K562 (cell line): ENCODE measurements around the gene P2RX5. TPM values are rescaled to one million over a fixed set of nuclear protein-coding genes. Genes with fewer than 3 reads are reported as not detected.

Source experiments
- ATAC-seq: fragments of 200-7000 bp; cut with Tn5 transposase; 3 replicates; pipeline ENCODE4 v1.9.1; 2020; ENCODE audit warnings: moderate library complexity
- BruUV-seq: library from RNA; stranded (reverse); fragments of 400-500 nt; replicated peaks from 2 replicates; lab custom pipeline; 2021; lab: Mats Ljungman, UMichigan
- CTCF ChIA-PET: fragments of 300-600 bp; formaldehyde crosslinking; extraction: SDS; loops from one replicate; lab custom pipeline; 2021; ENCODE audit warnings: low intra/inter-chr PET ratio; lab: Yijun Ruan, JAX
- POLR2A ChIA-PET: fragments of 300-600, 350-650 bp; sonication (Branson Sonifier 250); formaldehyde crosslinking; extraction: SDS; loops from one replicate; lab custom pipeline; 2021; ENCODE audit warnings: antibody characterized with exemption, inconsistent platforms; lab: Yijun Ruan, JAX
- DNase-seq, 4 experiments: peaks; one replicate each; pipeline versions ENCODE4 v3.0.0 to v3.0.0-alpha.2; 2011 to 2018; ENCODE audit warnings: low spot score in 3 of 4, mixed read lengths in 3 of 4; ENCODE audit errors: extremely low read depth in 1 of 4
- FAIRE-seq: peaks from 2 replicates; lab custom pipeline; 2011; peaks lifted over from hg19 to GRCh38; lab: Jason Lieb, UNC
- H2AFZ ChIP-seq: 2 replicates; pipeline ENCODE4 v1.6.0; 2011; ENCODE audit warnings: low read depth, low read length, control low read depth, inconsistent platforms
- H3K27ac ChIP-seq: fragments of 200-600 bp; 3 replicates; pipeline ENCODE4 v1.8.0; 2011; ENCODE audit warnings: low read depth, mild to moderate bottlenecking, control low read depth, inconsistent platforms, low read length, moderate library complexity, mixed read lengths; ENCODE audit errors: extremely low read depth
- H3K27me3 ChIP-seq, 2 experiments: fragments of 300-600 bp in 1 of 2; 2 replicates in 1 of 2; 3 replicates in 1 of 2; pipeline versions ENCODE4 v1.6.0 to v1.8.0; 2011; ENCODE audit warnings: inconsistent platforms in 2 of 2, low read length in 2 of 2, mild to moderate bottlenecking in 1 of 2, mixed read lengths in 1 of 2, moderate library complexity in 1 of 2; ENCODE audit not compliant: control insufficient read depth in 2 of 2, insufficient read depth in 2 of 2
- H3K36me3 ChIP-seq: fragments of 300-600 bp; 3 replicates; pipeline ENCODE4 v1.8.0; 2011; ENCODE audit warnings: mild to moderate bottlenecking, low read length, inconsistent platforms; ENCODE audit not compliant: control insufficient read depth, insufficient read depth
- H3K4me1 ChIP-seq, 2 experiments: fragments of 200-600 bp in 1 of 2; replicated peaks in 1 of 2; 2 replicates in 1 of 2; 3 replicates in 1 of 2; pipeline versions ENCODE4 v1.5.1 to v1.8.0; 2011; ENCODE audit warnings: inconsistent platforms in 2 of 2, low read length in 2 of 2, mild to moderate bottlenecking in 1 of 2, mixed read lengths in 1 of 2, moderate library complexity in 1 of 2; ENCODE audit not compliant: control insufficient read depth in 2 of 2, insufficient read depth in 2 of 2
- H3K4me2 ChIP-seq: 2 replicates; pipeline ENCODE4 v1.6.1; 2011; ENCODE audit warnings: low read length, control low read depth, inconsistent platforms, mixed read lengths; ENCODE audit not compliant: insufficient read depth
- H3K4me3 ChIP-seq: fragments of 200-600 bp; sonication (generic), shearing (Covaris generic); 2 replicates; pipeline ENCODE4 v1.5.1; 2016; ENCODE audit warnings: control low read depth, inconsistent platforms
- H3K79me2 ChIP-seq: fragments of 200-600 bp; 3 replicates; pipeline ENCODE4 v1.8.0; 2011; ENCODE audit warnings: low read length, inconsistent platforms; ENCODE audit not compliant: control insufficient read depth, insufficient read depth
- H3K9ac ChIP-seq, 2 experiments: 2 replicates each; pipeline versions ENCODE4 v1.6.0 to v1.6.1; 2011; ENCODE audit warnings: low read depth in 2 of 2, low read length in 2 of 2, control low read depth in 1 of 2, inconsistent platforms in 1 of 2, mild to moderate bottlenecking in 1 of 2, mixed read lengths in 1 of 2; ENCODE audit not compliant: insufficient read depth in 1 of 2
- H3K9me1 ChIP-seq: one replicate; pipeline ENCODE4 v1.6.0; 2011; ENCODE audit warnings: inconsistent platforms, mild to moderate bottlenecking, low read length, moderate library complexity; ENCODE audit not compliant: control insufficient read depth, insufficient read depth
- H3K9me3 ChIP-seq: replicated peaks from 2 replicates; pipeline ENCODE4 v1.5.1; 2011; ENCODE audit warnings: low read depth, low read length, inconsistent platforms; ENCODE audit not compliant: control insufficient read depth, insufficient read depth
- H4K20me1 ChIP-seq: replicated peaks from 2 replicates; pipeline ENCODE4 v1.6.1; 2011; ENCODE audit warnings: low read length, inconsistent platforms, mixed read lengths; ENCODE audit not compliant: control insufficient read depth, insufficient read depth
- CSDE1 ChIP-seq, 2 experiments: fragments of 450-650 bp; IDR thresholded peaks; 2 replicates each; pipeline ENCODE4 v1.6.1; 2016; ENCODE audit warnings: mild to moderate bottlenecking in 1 of 2
- ETV1 ChIP-seq: fragments of 450-650 bp; conservative IDR thresholded peaks from 2 replicates; pipeline ENCODE4 v1.6.1; 2016; ENCODE audit warnings: missing genetic modification characterization, control low read depth, low read depth, missing compliant biosample characterization
- FIP1L1 ChIP-seq: fragments of 200-400 bp; formaldehyde crosslinking; IDR thresholded peaks from 2 replicates; pipeline ENCODE4 v1.6.1; 2018; ENCODE audit warnings: mild to moderate bottlenecking, low read depth, low read length; ENCODE audit not compliant: poor library complexity, severe bottlenecking
- FOXP4 ChIP-seq: sonication (generic); formaldehyde crosslinking; IDR thresholded peaks from 2 replicates; pipeline ENCODE4 v1.8.0; 2022; ENCODE audit warnings: mild to moderate bottlenecking, missing genetic modification reagents, borderline replicate concordance
- GTF2E2 ChIP-seq: fragments of 200-800 bp; sonication (Bioruptor generic); IDR thresholded peaks from 2 replicates; pipeline ENCODE4 v1.6.1; 2016; ENCODE audit warnings: missing genetic modification characterization, missing compliant biosample characterization
- MCM5 ChIP-seq: fragments of 450-650 bp; IDR thresholded peaks from 2 replicates; pipeline ENCODE4 v1.6.1; 2016; ENCODE audit warnings: low read depth
- MCM7 ChIP-seq, 2 experiments: fragments of 450-650 bp; IDR thresholded peaks; 2 replicates each; pipeline ENCODE4 v1.6.1; 2016 to 2018
- POLR2AphosphoS2 ChIP-seq: IDR thresholded peaks from 2 replicates; pipeline ENCODE4 v1.6.1; 2012; ENCODE audit warnings: low read length, improper control_type of control experiment
- POU5F1 ChIP-seq: fragments of 150-350 bp; IDR thresholded peaks from 2 replicates; pipeline ENCODE4 v1.6.1; 2014; ENCODE audit warnings: borderline replicate concordance, low read length, low read depth, mild to moderate bottlenecking; ENCODE audit not compliant: partially characterized antibody
- RBM22 ChIP-seq: fragments of 200-400 bp; formaldehyde crosslinking; IDR thresholded peaks from 2 replicates; pipeline ENCODE4 v1.6.1; 2018; ENCODE audit warnings: low read length, low read depth; ENCODE audit not compliant: poor library complexity, severe bottlenecking
- TFAM ChIP-seq: fragments of 250-450 bp; sonication (Bioruptor Pico); conservative IDR thresholded peaks from 2 replicates; pipeline ENCODE4 v1.5.0; 2021; ENCODE audit warnings: mild to moderate bottlenecking, moderate library complexity
- TSC22D4 ChIP-seq: fragments of 450-650 bp; IDR thresholded peaks from 2 replicates; pipeline ENCODE4 v1.6.1; 2016; ENCODE audit warnings: missing genetic modification characterization, missing biosample characterization, control low read depth
- YBX1 ChIP-seq: fragments of 450-650 bp; IDR thresholded peaks from 2 replicates; pipeline ENCODE4 v1.7.1; 2016; ENCODE audit warnings: mild to moderate bottlenecking
- ZKSCAN3 ChIP-seq: fragments of 250-450 bp; sonication (Bioruptor Pico); IDR thresholded peaks from 2 replicates; pipeline ENCODE4 v1.4.0; 2020
- ZNF436 ChIP-seq: fragments of 250-450, 450-650 bp; sonication (Bioruptor Pico); formaldehyde crosslinking; IDR thresholded peaks from 2 replicates; pipeline ENCODE4 v1.7.0; 2020; ENCODE audit warnings: mild to moderate bottlenecking
- ZNF609 ChIP-seq: sonication (generic); formaldehyde crosslinking; IDR thresholded peaks from 2 replicates; pipeline ENCODE4 v1.8.1; 2023; ENCODE audit warnings: missing genetic modification reagents, mild to moderate bottlenecking, borderline replicate concordance
- ZSCAN29 ChIP-seq: fragments of 450-650 bp; IDR thresholded peaks from 2 replicates; pipeline ENCODE4 v1.6.1; 2017
- in situ Hi-C: fragments of 300-500 bp; cut with MboI; formaldehyde crosslinking; loops from 4 replicates; pipeline ENCODE4 v1.15.0; 2018; ENCODE audit warnings: inconsistent platforms, mixed read lengths
- intact Hi-C: fragments of 100-400 bp; cut with micrococcal nuclease; formaldehyde crosslinking; loops from 2 replicates; pipeline ENCODE4 v1.14.2; 2022
- polyA plus RNA-seq, 8 experiments: library from polyadenylated mRNA; depleted of rRNA in 4 of 8; stranded (reverse) in 5 of 8; unstranded in 3 of 8; fragments of >200 nt; fragmentation: Nextera tagmentation in 2 of 8; fragmentation: Illumina TruSeq in 1 of 8; extraction: Ambion mirVana in 2 of 8; extraction: Trizol in 1 of 8; gene quantifications; 2 replicates each; pipeline versions ENCODE4 v1.2.1 to v1.2.3, GENCODE V29; 2011 to 2014; ENCODE audit warnings: inconsistent platforms in 1 of 8, missing spikeins in 1 of 8
- total RNA-seq, 7 experiments: library from RNA; depleted of rRNA in 6 of 7; stranded (reverse); fragments of >200 nt in 6 of 7; fragmentation: Illumina TruSeq in 2 of 7; extraction: Trizol in 2 of 7; gene quantifications; 2 replicates each; pipeline versions ENCODE4 v1.2.1 to v1.2.3, GENCODE V29; 2011 to 2021; ENCODE audit warnings: low replicate concordance in 1 of 7

Gene P2RX5
- total and polyA plus RNA-seq, 9 of the 15 experiments (the other 6 are each of a cell fraction or from before 2014, with no cell fraction given) = 0.31 to 4.0 (median 1.3) TPM

GRCh38 chr17:3722716-3723115, 26.8 kb upstream of the P2RX5 start (continued):
- TF ChIP-seq ZKSCAN3 (no peak), CSDE1 (IDR thresholded peaks at IDR 0.05) (no peak), POLR2AphosphoS2 (no peak), RBM22 (no peak), GTF2E2 (tag) (no peak), MCM5 (no peak), ZSCAN29 (no peak)
- TF ChIP-seq, all 486 proteins: peak for 0

GRCh38 chr17:3719265-3719664, 23.3 kb upstream of the P2RX5 start:
- Histone ChIP-seq H3K4me3 (no peak overlapping the region), H3K9me1 (no peaks in the 10 kb centered on the region), H3K27ac (no peak overlapping the region), H3K27me3 (no peaks in the 10 kb centered on the region), H3K9ac (no peak overlapping the region), H3K79me2 (peaks cover 20% of the 10 kb centered on the region), H3K36me3 (peaks cover 51% of the 10 kb centered on the region; the same call in 2 of the 3 replicates), H3K4me2 (no peak overlapping the region), H2AFZ (no peak overlapping the region), H3K9me3 (no peaks in the 10 kb centered on the region), H4K20me1 (no peaks in the 10 kb centered on the region), H3K4me1 (peaks cover 9 to 14% of the 10 kb centered on the region in 2 experiments)
- intact Hi-C loops = no loop called here
- FAIRE-seq = no peak
- CTCF ChIA-PET = no interaction called here
- no peak for ATAC-seq
- no peak for DNase-seq
- in situ Hi-C loops = no loop called here
- BruUV-seq = no TSS peak
- POLR2A ChIA-PET = interaction anchor here (0.5 to 0.6 kb wide), 2 partner anchors 50 to 189 kb away, joined by 3 to 4 read pairs; partner anchors contain the start of gene EMC6
- no peak for TF ChIP-seq TFAM (CRISPR knock-in tag)
- TF ChIP-seq ZNF609 (CRISPR knock-in tag) = no peak
- no peak for TF ChIP-seq ZNF436 (CRISPR knock-in tag)
- TF ChIP-seq POU5F1 = no peak
- TF ChIP-seq YBX1 = no peak
- no peak for TF ChIP-seq ETV1 (tag)
- no peak for TF ChIP-seq TSC22D4
- no peak for TF ChIP-seq FOXP4 (CRISPR knock-in tag)
- no peak for TF ChIP-seq FIP1L1
- TF ChIP-seq MCM7 (IDR thresholded peaks at IDR 0.05) = no peak
